Measurements from ENCODE around the gene NEUROG2.

- TF ChIP-seq CTCF (IDR thresholded peaks at IDR 0.05 in 8 of 11, conservative IDR thresholded peaks at IDR 0.05 in 3 of 11) (peak in 1 of 11 experiments; percentile 21), POLR2AphosphoS5 (IDR thresholded peaks at IDR 0.05) (peak in 1 of 3 donors; percentile 44)
These were observed 7.2 kb upstream of the NEUROG2 start for GRCh38 chr4:112523008-112523721.
